ENCODE measurements around the gene OR6K2.
"Not testable (repeated sequence)": the region's sequence is repeated elsewhere in the genome, so short reads cannot be mapped to it uniquely, and the experiment has no call there.

OR6K2 gene

DNA sequence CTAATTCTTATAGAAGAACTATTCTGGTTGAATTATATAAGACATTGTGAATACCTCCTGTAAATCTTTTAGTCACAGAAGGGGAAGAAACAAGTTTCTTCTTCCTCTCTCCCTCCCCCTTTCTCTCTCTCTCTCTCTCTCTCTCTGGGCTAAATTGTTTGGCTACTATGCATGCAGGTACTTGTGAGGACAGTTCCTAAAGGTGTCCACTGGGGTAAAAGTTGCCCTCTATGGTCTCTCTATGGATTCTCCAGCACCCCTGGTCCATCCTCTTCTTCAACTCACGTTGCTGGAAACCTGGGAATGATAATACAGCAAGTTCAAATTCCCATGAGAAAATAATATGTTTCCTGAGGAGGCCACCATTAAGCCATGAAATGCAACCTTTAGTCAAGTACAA, 14.3 kb upstream of the OR6K2 start:
- no peaks in the 10 kb centered on the region for H3K27me3 ChIP-seq (ENCODE audit: control insufficient read depth, insufficient read depth, low read length)
- no peaks in the 10 kb centered on the region for H3K4me1 ChIP-seq (ENCODE audit: control insufficient read depth, insufficient read depth, low read length)
- H3K9ac ChIP-seq (ENCODE audit: low read depth, low read length): no peak overlapping the region
- H3K36me3 ChIP-seq (ENCODE audit: control insufficient read depth, insufficient read depth, low read length): no peaks in the 10 kb centered on the region
- no peaks in the 10 kb centered on the region for H3K9me3 ChIP-seq (ENCODE audit: control insufficient read depth, insufficient read depth, low read length)
- H3K4me3 ChIP-seq (ENCODE audit: low read depth, low read length): no peak overlapping the region
- no peak overlapping the region for H3K27ac ChIP-seq (ENCODE audit: low read depth, low read length)

- H3K27me3 ChIP-seq (ENCODE audit: control insufficient read depth, insufficient read depth, low read length): no peaks in the 10 kb centered on the region
- H3K9me3 ChIP-seq (ENCODE audit: control insufficient read depth, insufficient read depth, low read length): no peaks in the 10 kb centered on the region
- H3K36me3 ChIP-seq (ENCODE audit: control insufficient read depth, insufficient read depth, low read length): no peaks in the 10 kb centered on the region
- no peak overlapping the region for H3K4me3 ChIP-seq (ENCODE audit: low read depth, low read length)
- no peak overlapping the region for H3K27ac ChIP-seq (ENCODE audit: low read depth, low read length)
- H3K4me1 ChIP-seq (ENCODE audit: control insufficient read depth, insufficient read depth, low read length): no peaks in the 10 kb centered on the region
- no peak overlapping the region for H3K9ac ChIP-seq (ENCODE audit: low read depth, low read length)
Observed at GRCh38 chr1:158711098-158711497, 10.6 kb upstream of the OR6K2 start.

DNA sequence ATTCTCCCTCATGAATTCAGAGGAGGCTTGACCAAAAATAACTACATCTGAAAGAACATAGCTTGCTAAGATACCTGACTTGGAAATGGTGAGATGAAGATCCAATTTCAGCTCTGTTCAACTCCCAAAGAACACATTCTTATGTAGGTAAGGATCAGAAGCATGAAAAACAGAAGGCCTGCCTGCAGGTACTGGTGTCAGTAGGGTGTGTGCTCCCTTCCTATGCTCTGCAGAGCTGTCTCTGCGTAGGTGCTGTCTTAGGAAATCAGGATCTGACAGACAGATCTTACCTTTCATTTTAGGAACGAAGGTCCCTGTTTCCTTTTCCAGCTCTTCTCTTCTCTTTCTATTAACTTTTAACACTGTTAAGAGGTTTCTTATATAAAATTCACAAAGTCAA, 5.6 kb upstream of the OR6K2 start:
- H3K4me1 ChIP-seq (ENCODE audit: control insufficient read depth, insufficient read depth, low read length): no peaks in the 10 kb centered on the region

DNA sequence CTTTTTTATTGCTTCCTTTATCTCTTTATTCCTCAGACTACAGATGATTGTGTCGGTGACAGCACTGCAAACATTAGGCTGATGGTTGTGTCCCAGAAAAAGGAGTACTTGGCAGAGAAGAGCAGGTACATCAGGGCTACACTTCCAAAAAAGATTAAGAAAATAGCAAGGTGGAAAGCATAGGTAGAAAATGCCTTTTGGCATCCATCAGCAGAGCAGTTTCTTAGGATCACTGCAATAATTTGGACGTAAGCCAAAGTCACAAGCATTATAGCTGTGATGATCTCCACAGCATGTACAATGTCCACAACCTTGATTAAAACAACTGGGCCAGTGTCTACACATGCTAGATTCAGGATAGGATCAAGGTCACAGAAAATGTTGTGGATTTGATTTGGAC, 5.9 kb downstream of the OR6K2 start:
- H3K27ac ChIP-seq (ENCODE audit: low read depth, low read length): no peak overlapping the region

More for the DNA sequence above, 5.6 kb upstream of the OR6K2 start:
- Histone ChIP-seq H3K9me3 (ENCODE audit: control insufficient read depth, insufficient read depth, low read length) (no peaks in the 10 kb centered on the region), H3K27me3 (ENCODE audit: control insufficient read depth, insufficient read depth, low read length) (no peaks in the 10 kb centered on the region), H3K27ac (ENCODE audit: low read depth, low read length) (no peak overlapping the region), H3K36me3 (ENCODE audit: control insufficient read depth, insufficient read depth, low read length) (no peaks in the 10 kb centered on the region), H3K9ac (ENCODE audit: low read depth, low read length) (no peak overlapping the region), H3K4me3 (ENCODE audit: low read depth, low read length) (no peak overlapping the region)

GRCh38 chr1:158692356-158692755, 8.1 kb downstream of the OR6K2 start:
- H3K27me3 ChIP-seq (ENCODE audit: control insufficient read depth, insufficient read depth, low read length): no peaks in the 10 kb centered on the region
- H3K27ac ChIP-seq (ENCODE audit: low read depth, low read length): no peak overlapping the region
- H3K4me1 ChIP-seq (ENCODE audit: control insufficient read depth, insufficient read depth, low read length): no peaks in the 10 kb centered on the region
- H3K4me3 ChIP-seq (ENCODE audit: low read depth, low read length): no peak overlapping the region
- H3K36me3 ChIP-seq (ENCODE audit: control insufficient read depth, insufficient read depth, low read length): no peaks in the 10 kb centered on the region
- H3K9me3 ChIP-seq (ENCODE audit: control insufficient read depth, insufficient read depth, low read length): no peaks in the 10 kb centered on the region
- H3K9ac ChIP-seq (ENCODE audit: low read depth, low read length): no peak overlapping the region

More for the DNA sequence above, 5.9 kb downstream of the OR6K2 start:
- Histone ChIP-seq H3K4me3 (ENCODE audit: low read depth, low read length) (no peak overlapping the region), H3K27me3 (ENCODE audit: control insufficient read depth, insufficient read depth, low read length) (no peaks in the 10 kb centered on the region), H3K36me3 (ENCODE audit: control insufficient read depth, insufficient read depth, low read length) (no peaks in the 10 kb centered on the region), H3K4me1 (ENCODE audit: control insufficient read depth, insufficient read depth, low read length) (no peaks in the 10 kb centered on the region), H3K9ac (ENCODE audit: low read depth, low read length) (no peak overlapping the region), H3K9me3 (ENCODE audit: control insufficient read depth, insufficient read depth, low read length) (no peaks in the 10 kb centered on the region)

DNA sequence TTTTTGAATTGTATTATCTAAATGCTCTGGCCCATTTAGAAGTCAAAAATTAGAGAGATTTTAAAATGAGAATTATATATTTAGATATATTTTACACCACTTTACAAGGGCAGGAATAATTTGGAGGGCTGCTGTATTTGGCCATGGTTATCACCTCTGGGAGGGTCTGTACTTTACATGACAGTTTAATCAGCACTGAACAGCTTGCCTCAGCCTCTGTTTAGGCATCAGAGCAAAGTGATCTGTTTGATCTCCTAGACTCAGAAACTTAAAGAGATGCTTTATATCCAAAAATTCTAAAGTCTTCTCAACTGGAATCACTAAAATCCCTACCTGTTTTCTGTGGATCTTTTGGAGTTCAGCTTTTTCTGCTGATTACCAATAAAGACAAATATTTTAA, 8.5 kb downstream of the OR6K2 start:
- H3K9ac ChIP-seq (ENCODE audit: low read depth, low read length): no peak overlapping the region
- H3K4me3 ChIP-seq (ENCODE audit: low read depth, low read length): no peak overlapping the region
- no peaks in the 10 kb centered on the region for H3K4me1 ChIP-seq (ENCODE audit: control insufficient read depth, insufficient read depth, low read length)
- no peaks in the 10 kb centered on the region for H3K27me3 ChIP-seq (ENCODE audit: control insufficient read depth, insufficient read depth, low read length)
- H3K9me3 ChIP-seq (ENCODE audit: control insufficient read depth, insufficient read depth, low read length): no peaks in the 10 kb centered on the region
- no peaks in the 10 kb centered on the region for H3K36me3 ChIP-seq (ENCODE audit: control insufficient read depth, insufficient read depth, low read length)
- H3K27ac ChIP-seq (ENCODE audit: low read depth, low read length): no peak overlapping the region

DNA sequence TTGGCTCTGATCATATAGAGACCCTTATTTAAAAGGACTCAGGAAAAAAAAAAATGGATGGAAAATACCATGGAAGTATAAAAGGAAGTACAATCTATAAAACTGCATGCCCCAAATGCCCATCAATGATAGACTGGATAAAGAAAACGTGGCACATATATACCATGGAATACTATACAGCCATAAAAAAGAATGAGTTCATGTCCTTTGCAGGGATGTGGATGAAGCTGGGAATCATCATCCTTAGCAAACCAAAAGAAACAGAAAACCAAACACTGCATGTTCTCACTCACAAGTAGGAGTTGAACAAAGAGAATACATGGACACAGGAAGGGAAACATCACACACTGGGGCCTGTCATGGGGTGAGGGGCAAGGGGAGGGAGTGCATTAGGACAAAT, 9.3 kb downstream of the OR6K2 start:
- not testable (repeated sequence) for H3K9ac ChIP-seq (ENCODE audit: low read depth, low read length); H3K4me3 ChIP-seq (ENCODE audit: low read depth, low read length); H3K27ac ChIP-seq (ENCODE audit: low read depth, low read length); H3K9me3 ChIP-seq (ENCODE audit: control insufficient read depth, insufficient read depth, low read length); H3K4me1 ChIP-seq (ENCODE audit: control insufficient read depth, insufficient read depth, low read length); H3K27me3 ChIP-seq (ENCODE audit: control insufficient read depth, insufficient read depth, low read length); H3K36me3 ChIP-seq (ENCODE audit: control insufficient read depth, insufficient read depth, low read length)

GRCh38 chr1:158689875-158690274, 10.6 kb downstream of the OR6K2 start:
- H3K27me3 ChIP-seq (ENCODE audit: control insufficient read depth, insufficient read depth, low read length): no peaks in the 10 kb centered on the region

GRCh38 chr1:158689110-158689509, 11.3 kb downstream of the OR6K2 start:
- H3K4me3 ChIP-seq (ENCODE audit: low read depth, low read length): no peak overlapping the region
- H3K4me1 ChIP-seq (ENCODE audit: control insufficient read depth, insufficient read depth, low read length): no peaks in the 10 kb centered on the region
- no peak overlapping the region for H3K27ac ChIP-seq (ENCODE audit: low read depth, low read length)
- no peak overlapping the region for H3K9ac ChIP-seq (ENCODE audit: low read depth, low read length)
- H3K9me3 ChIP-seq (ENCODE audit: control insufficient read depth, insufficient read depth, low read length): no peaks in the 10 kb centered on the region
- H3K27me3 ChIP-seq (ENCODE audit: control insufficient read depth, insufficient read depth, low read length): no peaks in the 10 kb centered on the region
- H3K36me3 ChIP-seq (ENCODE audit: control insufficient read depth, insufficient read depth, low read length): no peaks in the 10 kb centered on the region

More at GRCh38 chr1:158689875-158690274, 10.6 kb downstream of the OR6K2 start:
- H3K36me3 ChIP-seq (ENCODE audit: control insufficient read depth, insufficient read depth, low read length): no peaks in the 10 kb centered on the region
- no peak overlapping the region for H3K9ac ChIP-seq (ENCODE audit: low read depth, low read length)
- H3K4me3 ChIP-seq (ENCODE audit: low read depth, low read length): no peak overlapping the region
- H3K4me1 ChIP-seq (ENCODE audit: control insufficient read depth, insufficient read depth, low read length): no peaks in the 10 kb centered on the region
- no peak overlapping the region for H3K27ac ChIP-seq (ENCODE audit: low read depth, low read length)
- H3K9me3 ChIP-seq (ENCODE audit: control insufficient read depth, insufficient read depth, low read length): no peaks in the 10 kb centered on the region

DNA sequence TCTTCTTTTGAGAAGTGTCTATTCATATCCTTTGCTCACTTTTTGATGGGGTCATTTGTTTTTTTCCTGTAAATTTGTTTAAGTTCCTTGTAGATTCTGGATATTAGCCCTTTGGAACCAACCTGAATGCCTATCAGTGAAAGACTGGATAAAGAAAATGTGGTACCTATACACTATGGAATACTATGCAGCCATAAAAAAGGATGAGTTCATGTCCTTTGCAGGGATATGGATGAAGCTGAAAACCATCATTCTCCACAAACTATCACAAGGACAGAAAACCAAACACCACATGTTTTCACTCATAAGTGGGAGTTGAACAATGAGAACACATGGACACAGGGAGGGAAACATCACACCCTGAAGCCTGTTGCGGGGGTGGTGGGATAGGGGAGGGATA, 12.1 kb downstream of the OR6K2 start:
- not testable (repeated sequence) for H3K4me1 ChIP-seq (ENCODE audit: control insufficient read depth, insufficient read depth, low read length); H3K9me3 ChIP-seq (ENCODE audit: control insufficient read depth, insufficient read depth, low read length); H3K4me3 ChIP-seq (ENCODE audit: low read depth, low read length); H3K9ac ChIP-seq (ENCODE audit: low read depth, low read length); H3K27me3 ChIP-seq (ENCODE audit: control insufficient read depth, insufficient read depth, low read length); H3K27ac ChIP-seq (ENCODE audit: low read depth, low read length); H3K36me3 ChIP-seq (ENCODE audit: control insufficient read depth, insufficient read depth, low read length)

GRCh38 chr1:158687037-158687436, 13.4 kb downstream of the OR6K2 start:
- Histone ChIP-seq H3K4me1 (ENCODE audit: control insufficient read depth, insufficient read depth, low read length) (no peaks in the 10 kb centered on the region), H3K27ac (ENCODE audit: low read depth, low read length) (no peak overlapping the region), H3K9ac (ENCODE audit: low read depth, low read length) (no peak overlapping the region), H3K36me3 (ENCODE audit: control insufficient read depth, insufficient read depth, low read length) (no peaks in the 10 kb centered on the region), H3K27me3 (ENCODE audit: control insufficient read depth, insufficient read depth, low read length) (no peaks in the 10 kb centered on the region), H3K4me3 (ENCODE audit: low read depth, low read length) (no peak overlapping the region), H3K9me3 (ENCODE audit: control insufficient read depth, insufficient read depth, low read length) (no peaks in the 10 kb centered on the region)

Measured in HUES48 (cell line).